ENCODE data around the gene C10orf120.

C10orf120 gene

DNA sequence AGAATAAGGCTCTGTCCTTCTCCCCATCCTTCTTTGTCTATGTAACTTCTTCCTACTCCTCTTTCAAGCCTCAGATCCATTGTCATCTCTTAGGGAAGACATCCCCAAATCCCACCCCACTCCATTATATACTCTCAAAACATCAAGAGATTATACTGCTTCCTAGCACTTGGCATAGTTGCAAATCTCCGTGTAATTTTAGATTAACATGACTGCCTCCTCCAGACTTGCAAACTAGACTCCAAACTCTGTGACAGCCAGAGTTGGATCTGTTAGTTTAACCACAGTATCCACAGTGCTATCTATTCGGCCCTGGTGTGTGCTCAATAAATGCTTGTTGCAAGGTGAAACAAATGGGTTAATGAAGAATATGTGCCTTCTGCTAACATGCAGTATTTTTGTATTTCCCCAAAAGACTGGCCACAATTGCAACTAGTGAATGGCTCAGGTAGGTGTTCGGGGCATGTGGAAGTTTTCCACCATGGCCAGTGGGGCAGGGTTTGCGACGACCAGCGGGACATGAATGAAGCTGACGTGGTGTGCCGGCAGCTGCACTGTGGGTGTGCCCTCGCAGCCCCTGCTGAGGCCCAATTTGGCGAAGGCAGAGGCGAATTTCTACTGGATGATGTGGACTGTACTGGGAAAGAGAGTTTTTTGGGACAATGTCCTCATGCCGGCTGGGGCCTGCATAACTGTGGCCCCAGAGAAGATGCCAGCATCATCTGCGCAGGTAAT is 34.5 kb upstream of the C10orf120 start:
- TF ChIP-seq CTCF (IDR thresholded peaks at IDR 0.05): no peak
- DNase-seq (ENCODE audit: low spot score): no peak
- no peak overlapping the region for H3K27ac ChIP-seq
- no peak overlapping the region for H3K4me3 ChIP-seq

- no peak for DNase-seq (ENCODE audit: low spot score)
- Histone ChIP-seq H3K4me3 (no peak overlapping the region), H3K27ac (no peak overlapping the region)
- no peak for TF ChIP-seq CTCF (IDR thresholded peaks at IDR 0.05)
Measured at GRCh38 chr10:122733443-122733842, 33.8 kb upstream of the C10orf120 start.

DNA sequence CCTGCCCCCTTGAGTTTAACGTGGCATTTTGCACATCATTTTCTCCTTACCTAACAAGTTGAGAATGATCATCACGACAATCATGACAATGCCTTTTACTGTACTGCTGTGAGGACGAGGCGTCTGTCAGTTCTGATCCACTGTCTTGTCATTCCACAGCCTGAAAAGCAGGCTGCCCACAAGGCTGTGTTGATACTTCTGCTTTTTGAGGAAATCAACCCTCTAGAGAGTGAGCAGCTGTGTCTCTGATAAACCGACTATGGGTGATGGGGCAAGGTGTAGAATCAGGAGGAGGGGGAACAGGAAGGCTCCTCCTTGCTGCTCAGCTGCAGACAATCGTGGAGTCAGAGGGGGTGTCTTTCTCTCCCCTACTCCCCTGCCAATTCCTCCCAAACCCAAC is 30.6 kb upstream of the C10orf120 start:
- no peak for TF ChIP-seq CTCF (IDR thresholded peaks at IDR 0.05)
- Histone ChIP-seq H3K27ac (no peak overlapping the region), H3K4me3 (no peak overlapping the region)
- no peak for DNase-seq (ENCODE audit: low spot score)

- Histone ChIP-seq H3K27ac (no peak overlapping the region), H3K4me3 (no peak overlapping the region)
- no peak for TF ChIP-seq CTCF (IDR thresholded peaks at IDR 0.05)
- DNase-seq (ENCODE audit: low spot score): no peak
Measured at GRCh38 chr10:122729126-122729525, 29.5 kb upstream of the C10orf120 start.

GRCh38 chr10:122727426-122727825 is 27.8 kb upstream of the C10orf120 start:
- no peak for TF ChIP-seq CTCF (IDR thresholded peaks at IDR 0.05)
- Histone ChIP-seq H3K4me3 (no peak overlapping the region), H3K27ac (no peak overlapping the region)
- no peak for DNase-seq (ENCODE audit: low spot score)

GRCh38 chr10:122725768-122726167 is 26.1 kb upstream of the C10orf120 start:
- TF ChIP-seq CTCF (IDR thresholded peaks at IDR 0.05): no peak
- DNase-seq (ENCODE audit: low spot score): no peak
- Histone ChIP-seq H3K27ac (no peak overlapping the region), H3K4me3 (no peak overlapping the region)

GRCh38 chr10:122725006-122725405 is 25.4 kb upstream of the C10orf120 start:
- DNase-seq (ENCODE audit: low spot score): no peak
- Histone ChIP-seq H3K4me3 (no peak overlapping the region), H3K27ac (no peak overlapping the region)
- TF ChIP-seq CTCF (IDR thresholded peaks at IDR 0.05): no peak
